Breast epithelium (tissue), 4 donors: ENCODE results near the gene SH3BGRL. TPM values are rescaled to one million over a fixed set of nuclear protein-coding genes. Genes with fewer than 3 reads are reported as not detected.
A peak's percentile ranks its signal among the peaks of the same experiment; 100 is the strongest.

Experiments
- DNase-seq, 2 donors: peaks; one replicate each; pipeline ENCODE4 v3.0.0-alpha.2; 2019; ENCODE audit warnings: low spot score in 2 of 2
- H3K27ac ChIP-seq, 2 donors: fragments of 200-600 bp; sonication (generic) in 1 of 2; one replicate each; pipeline ENCODE4 v1.5.1; 2016 to 2019; ENCODE audit warnings: mild to moderate bottlenecking in 1 of 2
- H3K27me3 ChIP-seq, 2 donors: fragments of 200-600 bp; sonication (generic) in 1 of 2; one replicate each; pipeline versions ENCODE4 v1.5.1 to v1.6.0; 2017 to 2019; ENCODE audit warnings: control low read depth in 1 of 2, mild to moderate bottlenecking in 1 of 2
- H3K36me3 ChIP-seq: fragments of 200-600 bp; one replicate; pipeline ENCODE4 v1.5.1; 2019
- H3K4me1 ChIP-seq, 2 donors: fragments of 200-600 bp; sonication (generic); one replicate each; pipeline ENCODE4 v1.5.1; 2016 to 2019; ENCODE audit warnings: control low read depth in 1 of 2
- H3K4me3 ChIP-seq, 3 donors: fragments of 200-600 bp; sonication (generic); 1 replicate in 2 of 3; 2 replicates in 1 of 3; pipeline ENCODE4 v1.5.1; 2016 to 2019; ENCODE audit warnings: mild to moderate bottlenecking in 3 of 3, moderate library complexity in 2 of 3
- H3K9me3 ChIP-seq, 2 donors: fragments of 200-600 bp; sonication (generic) in 1 of 2; one replicate each; pipeline ENCODE4 v1.5.1; 2016 to 2019; ENCODE audit warnings: control low read depth in 1 of 2
- POLR2A ChIP-seq: fragments of 450-650 bp; IDR thresholded peaks from one replicate; pipeline ENCODE4 v1.6.1; 2016; ENCODE audit warnings: antibody characterized with exemption, mild to moderate bottlenecking, moderate library complexity
- POLR2AphosphoS5 ChIP-seq, 3 donors: sonication (generic); formaldehyde crosslinking; IDR thresholded peaks; one replicate each; pipeline ENCODE4 v1.6.1; 2017; ENCODE audit warnings: antibody characterized with exemption in 3 of 3
- intact Hi-C: fragments of 100-400 bp; cut with DNase I; formaldehyde crosslinking; loops from one replicate; pipeline ENCODE4 v1.15.1; 2023; ENCODE audit warnings: low total_unique reads
- total RNA-seq, 3 donors: library from RNA; depleted of rRNA; stranded (reverse); fragments of >200 nt; gene quantifications; one replicate each; pipeline ENCODE4 v1.1.0, GENCODE V29; 2016
- TF ChIP-seq, protein P1 (sequence below), 3 donors: fragments of 450-650 bp; IDR thresholded peaks; one replicate each; pipeline ENCODE4 v1.5.1; 2016 to 2017; ENCODE audit warnings: antibody characterized with exemption in 3 of 3, mild to moderate bottlenecking in 3 of 3, moderate library complexity in 3 of 3

Gene SH3BGRL
- total RNA-seq, 3 donors from 2014 or later, result 145 to 294 (median 180) TPM

DNA sequence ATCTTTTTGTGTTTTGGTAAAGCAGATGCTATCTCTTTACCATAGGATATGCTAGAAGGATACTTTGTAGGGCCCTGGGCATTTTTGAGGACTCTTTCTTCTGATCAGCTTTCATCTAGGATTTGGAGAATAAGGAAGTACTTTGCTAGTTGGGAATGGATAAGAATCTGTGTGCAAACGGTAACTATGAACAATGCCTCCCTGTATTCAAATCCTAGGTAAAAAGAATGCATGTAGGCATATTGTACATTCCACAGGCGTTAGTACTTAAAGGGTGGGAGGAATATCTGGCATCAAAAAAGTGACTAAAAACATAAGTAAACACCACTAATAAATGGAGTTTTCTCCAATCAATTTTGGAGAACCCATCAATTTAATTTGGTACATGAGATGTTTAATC lies 59.7 kb downstream of the SH3BGRL start:
- Histone ChIP-seq H3K4me1 (peaks cover 0 to 5% of the 10 kb centered on the region in 2 donors), H3K4me3 (no peak overlapping the region), H3K27ac (peak overlapping the region; percentile 41 to 61), H3K36me3 (no peaks in the 10 kb centered on the region), H3K27me3 (no peaks in the 10 kb centered on the region), H3K9me3 (no peaks in the 10 kb centered on the region)
- TF ChIP-seq, protein P1, sequence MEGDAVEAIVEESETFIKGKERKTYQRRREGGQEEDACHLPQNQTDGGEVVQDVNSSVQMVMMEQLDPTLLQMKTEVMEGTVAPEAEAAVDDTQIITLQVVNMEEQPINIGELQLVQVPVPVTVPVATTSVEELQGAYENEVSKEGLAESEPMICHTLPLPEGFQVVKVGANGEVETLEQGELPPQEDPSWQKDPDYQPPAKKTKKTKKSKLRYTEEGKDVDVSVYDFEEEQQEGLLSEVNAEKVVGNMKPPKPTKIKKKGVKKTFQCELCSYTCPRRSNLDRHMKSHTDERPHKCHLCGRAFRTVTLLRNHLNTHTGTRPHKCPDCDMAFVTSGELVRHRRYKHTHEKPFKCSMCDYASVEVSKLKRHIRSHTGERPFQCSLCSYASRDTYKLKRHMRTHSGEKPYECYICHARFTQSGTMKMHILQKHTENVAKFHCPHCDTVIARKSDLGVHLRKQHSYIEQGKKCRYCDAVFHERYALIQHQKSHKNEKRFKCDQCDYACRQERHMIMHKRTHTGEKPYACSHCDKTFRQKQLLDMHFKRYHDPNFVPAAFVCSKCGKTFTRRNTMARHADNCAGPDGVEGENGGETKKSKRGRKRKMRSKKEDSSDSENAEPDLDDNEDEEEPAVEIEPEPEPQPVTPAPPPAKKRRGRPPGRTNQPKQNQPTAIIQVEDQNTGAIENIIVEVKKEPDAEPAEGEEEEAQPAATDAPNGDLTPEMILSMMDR (IDR thresholded peaks at IDR 0.05), result no peak
- TF ChIP-seq POLR2AphosphoS5 (IDR thresholded peaks at IDR 0.05), result no peak
- intact Hi-C loops, result no loop called here
- no peak for DNase-seq

DNA sequence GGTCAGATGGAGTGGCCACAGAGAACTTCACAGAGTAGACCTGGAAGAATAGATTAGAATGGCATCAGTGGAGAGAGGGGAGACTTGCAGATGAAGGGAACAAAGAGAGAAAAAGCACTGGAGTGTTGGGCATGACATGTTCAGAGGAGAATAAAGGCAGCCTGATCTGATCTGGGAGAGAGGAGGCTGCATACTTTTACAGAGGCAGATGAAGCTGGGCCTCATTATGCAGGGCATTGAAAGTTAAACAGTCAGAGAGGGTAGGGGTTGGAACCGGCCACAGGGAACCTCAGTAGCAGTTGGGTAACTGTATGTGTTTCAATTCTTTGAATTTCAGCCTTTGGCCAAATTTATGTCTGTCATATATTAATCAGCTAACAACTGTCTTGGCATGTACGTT lies 61.2 kb downstream of the SH3BGRL start:
- TF ChIP-seq, protein P1 (IDR thresholded peaks at IDR 0.05), result no peak
- H3K27me3 ChIP-seq, result no peaks in the 10 kb centered on the region
- H3K4me1 ChIP-seq, result peaks cover 0 to 5% of the 10 kb centered on the region in 2 donors
- H3K27ac ChIP-seq, result peak overlapping the region; percentile 8 to 41
- H3K4me3 ChIP-seq, result no peak overlapping the region
- H3K36me3 ChIP-seq, result no peaks in the 10 kb centered on the region
- no peaks in the 10 kb centered on the region for H3K9me3 ChIP-seq
- intact Hi-C loops, result no loop called here
- no peak for DNase-seq

DNA sequence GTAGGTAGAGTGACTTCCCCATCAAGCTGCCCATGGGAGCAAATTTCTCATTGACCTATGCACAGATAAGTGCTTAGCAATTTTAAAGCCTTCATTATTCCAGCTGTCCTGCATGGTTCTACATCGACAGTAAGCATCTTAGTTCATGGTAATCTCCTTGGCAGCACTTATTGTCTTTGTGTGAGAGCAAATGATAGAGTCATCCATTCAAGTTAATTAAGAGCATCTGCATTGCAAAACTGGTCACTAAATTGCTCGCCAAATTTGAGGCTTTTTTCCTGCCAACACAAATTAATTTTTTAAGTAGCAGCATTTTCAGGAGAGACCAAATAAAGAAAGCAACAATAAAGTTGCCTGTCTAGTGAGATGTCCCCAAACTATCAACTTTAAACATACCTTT lies 76.7 kb downstream of the SH3BGRL start:
- intact Hi-C loops, result no loop called here
- Histone ChIP-seq H3K9me3 (no peaks in the 10 kb centered on the region), H3K4me1 (no peaks in the 10 kb centered on the region), H3K4me3 (no peak overlapping the region), H3K36me3 (no peaks in the 10 kb centered on the region), H3K27ac (no peak overlapping the region), H3K27me3 (peaks cover 0 to 7% of the 10 kb centered on the region in 2 donors)
- DNase-seq, result no peak
- TF ChIP-seq POLR2AphosphoS5 (IDR thresholded peaks at IDR 0.05), result no peak
- TF ChIP-seq, protein P1 (IDR thresholded peaks at IDR 0.05), result no peak
- no peak for TF ChIP-seq POLR2A

DNA sequence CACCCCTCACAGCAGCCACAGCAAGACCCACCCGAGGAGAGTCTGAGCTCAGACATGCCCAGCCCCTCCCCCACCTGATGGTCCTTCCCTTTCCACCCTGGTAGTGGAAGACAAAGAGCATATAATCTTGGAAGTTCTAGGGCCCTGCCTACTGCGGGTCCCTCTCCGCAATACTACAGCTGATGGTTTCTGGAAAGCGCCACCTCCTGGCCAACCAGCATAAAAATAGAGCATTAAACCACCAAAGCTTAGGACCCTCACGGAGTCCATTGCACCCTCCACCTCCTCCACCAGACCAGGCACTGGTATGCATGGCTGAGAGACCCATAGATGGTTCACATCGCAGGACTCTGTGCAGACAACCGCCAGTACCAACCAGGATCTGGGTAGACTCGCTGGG lies 78.2 kb downstream of the SH3BGRL start:
- no peaks in the 10 kb centered on the region for H3K4me1 ChIP-seq
- no peaks in the 10 kb centered on the region for H3K9me3 ChIP-seq
- intact Hi-C loops, result no loop called here
- peaks cover 0 to 7% of the 10 kb centered on the region in 2 donors for H3K27me3 ChIP-seq
- H3K27ac ChIP-seq, result no peak overlapping the region
- no peak for DNase-seq
- H3K36me3 ChIP-seq, result no peaks in the 10 kb centered on the region
- H3K4me3 ChIP-seq, result no peak overlapping the region
- TF ChIP-seq POLR2AphosphoS5 (IDR thresholded peaks at IDR 0.05), result no peak
- TF ChIP-seq, protein P1 (IDR thresholded peaks at IDR 0.05), result no peak
- TF ChIP-seq POLR2A, result no peak

DNA sequence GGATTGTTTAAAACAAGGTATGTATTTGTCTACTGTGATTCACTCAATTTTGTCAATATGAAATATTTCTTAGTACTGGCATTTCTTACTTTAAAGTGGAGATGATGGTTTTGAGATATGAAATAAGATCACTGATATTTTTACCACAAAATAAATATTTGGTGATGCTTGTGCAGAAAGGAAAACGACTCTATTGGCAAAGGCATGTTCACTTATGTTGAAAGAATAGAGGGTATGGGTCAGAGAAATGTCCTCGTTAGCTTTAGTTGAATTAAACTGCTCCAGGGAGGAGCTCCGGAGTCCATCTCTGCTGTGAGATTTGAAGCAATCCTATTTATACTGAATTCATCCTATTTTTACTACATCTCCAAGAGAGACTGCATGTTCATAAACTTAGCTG lies 84.2 kb downstream of the SH3BGRL start:
- Histone ChIP-seq H3K4me1 (no peaks in the 10 kb centered on the region), H3K9me3 (peaks cover under 1 to 11% of the 10 kb centered on the region in 2 donors), H3K36me3 (no peaks in the 10 kb centered on the region), H3K27ac (no peak overlapping the region), H3K27me3 (no peaks in the 10 kb centered on the region), H3K4me3 (no peak overlapping the region)
- DNase-seq, result no peak
- intact Hi-C loops, result no loop called here
- TF ChIP-seq, protein P1 (IDR thresholded peaks at IDR 0.05), result no peak
- TF ChIP-seq POLR2A, result no peak
- no peak for TF ChIP-seq POLR2AphosphoS5 (IDR thresholded peaks at IDR 0.05)
